HTERT RPE-1 (cell line): ENCODE data around the gene CCDC32.
"Not testable (repeated sequence)": the region's sequence is repeated elsewhere in the genome, so short reads cannot be mapped to it uniquely, and the experiment has no call there.

ENCODE experiments used
- in situ Hi-C: fragments of 300-500 bp; cut with MboI; formaldehyde crosslinking; loops from 4 replicates; pipeline ENCODE4 v1.14.3; 2020; ENCODE audit warnings: low sequenced_read_pairs

Gene CCDC32

GRCh38 chr15:40564591-40565332, at the start of gene CCDC32:
CCDC32 (minus strand) TSS chr15:40565042; CDS start chr15:40563015, 2,027 bp downstream.
- in situ Hi-C loops: no loop called here

- in situ Hi-C loops: no loop called here
These were observed 48.2 kb upstream of the CCDC32 start for GRCh38 chr15:40613080-40613479.

- in situ Hi-C loops: no loop called here
These were observed 39.1 kb upstream of the CCDC32 start for GRCh38 chr15:40603935-40604334.

- in situ Hi-C loops: no loop called here
These were observed 36.1 kb upstream of the CCDC32 start for GRCh38 chr15:40600956-40601355.

GRCh38 chr15:40598672-40599071, 33.8 kb upstream of the CCDC32 start:
- in situ Hi-C loops: no loop called here

- in situ Hi-C loops: no loop called here
These were observed 33.3 kb upstream of the CCDC32 start for GRCh38 chr15:40598126-40598525.

- in situ Hi-C loops: no loop called here
These were observed 32.2 kb upstream of the CCDC32 start for GRCh38 chr15:40597024-40597423.

- in situ Hi-C loops: no loop called here
These were observed 30.9 kb upstream of the CCDC32 start for GRCh38 chr15:40595773-40596172.

GRCh38 chr15:40595219-40595618, 30.4 kb upstream of the CCDC32 start:
- in situ Hi-C loops: no loop called here

- in situ Hi-C loops: no loop called here
These were observed 29.6 kb upstream of the CCDC32 start for GRCh38 chr15:40594429-40594836.

- in situ Hi-C loops: no loop called here
These were observed 29.0 kb upstream of the CCDC32 start, which contains the start of gene KNL1 for GRCh38 chr15:40593588-40594428. KNL1 (plus strand) TSS chr15:40594249; CDS start chr15:40602932, 8,683 bp downstream.

- in situ Hi-C loops: no loop called here
These were observed 28.3 kb upstream of the CCDC32 start for GRCh38 chr15:40593165-40593564.

GRCh38 chr15:40591389-40591788, 26.5 kb upstream of the CCDC32 start:
- in situ Hi-C loops: no loop called here

GRCh38 chr15:40590667-40591050, 25.8 kb upstream of the CCDC32 start:
- in situ Hi-C loops: no loop called here

GRCh38 chr15:40584191-40584590, 19.3 kb upstream of the CCDC32 start:
- in situ Hi-C loops: no loop called here

GRCh38 chr15:40582726-40583246, 17.9 kb upstream of the CCDC32 start:
- in situ Hi-C loops: no loop called here

GRCh38 chr15:40581796-40582195, 17.0 kb upstream of the CCDC32 start:
- in situ Hi-C loops: not testable (repeated sequence)

GRCh38 chr15:40578892-40579291, 14.1 kb upstream of the CCDC32 start:
- in situ Hi-C loops: no loop called here

- in situ Hi-C loops: not testable (repeated sequence)
These were observed 12.1 kb upstream of the CCDC32 start for GRCh38 chr15:40576914-40577313.

- in situ Hi-C loops: no loop called here
These were observed 10.3 kb upstream of the CCDC32 start for GRCh38 chr15:40575113-40575512.

- in situ Hi-C loops: no loop called here
These were observed 4.5 kb upstream of the CCDC32 start, which contains the start of gene RPUSD2 for GRCh38 chr15:40569129-40569953. RPUSD2 (plus strand) TSS chr15:40569299; CDS start chr15:40569338, 39 bp downstream.
